ENCODE measurements around the gene NUDT19. TPM values are rescaled to one million over a fixed set of nuclear protein-coding genes. Genes with fewer than 3 reads are reported as not detected.
"Not testable (repeated sequence)": the region's sequence is repeated elsewhere in the genome, so short reads cannot be mapped to it uniquely, and the experiment has no call there.

The NUDT19 gene
- total RNA-seq, 1 donor from 2014 or later, result 6.8 TPM

DNA sequence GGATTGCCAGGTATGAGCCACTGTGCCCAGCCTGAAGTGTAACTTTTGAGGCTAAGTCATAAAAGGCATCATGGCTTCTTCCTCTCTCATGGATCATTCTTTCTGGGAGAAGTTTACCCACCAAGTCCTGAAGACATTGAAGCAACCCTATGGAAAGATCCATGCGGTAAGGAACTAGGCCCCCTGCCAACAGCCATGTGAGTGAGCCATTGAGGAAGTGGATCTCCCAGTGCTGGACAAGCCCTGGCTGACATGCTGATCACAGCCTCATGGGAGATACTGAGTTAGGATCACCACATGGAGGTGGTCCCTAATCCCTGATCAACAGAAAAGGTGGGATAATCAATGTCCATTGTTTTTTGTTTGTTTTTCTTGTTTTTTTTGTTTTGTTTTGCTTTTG, 3.3 kb upstream of the NUDT19 start:
- H3K4me3 Mint-ChIP-seq (ENCODE audit: unreplicated experiment), result no peak overlapping the region
- no peak for TF ChIP-seq CTCF (IDR thresholded peaks at IDR 0.05)
- H3K36me3 Mint-ChIP-seq (ENCODE audit: unreplicated experiment), result peaks cover 2% of the 10 kb centered on the region
- no peaks in the 10 kb centered on the region for H3K27me3 Mint-ChIP-seq (ENCODE audit: unreplicated experiment)
- DNase-seq (ENCODE audit: extremely low spot score, unreplicated experiment), result no peak
- no peak overlapping the region for H3K27ac Mint-ChIP-seq (ENCODE audit: unreplicated experiment)
- no peaks in the 10 kb centered on the region for H3K9me3 Mint-ChIP-seq (ENCODE audit: unreplicated experiment)
- peaks cover 14% of the 10 kb centered on the region for H3K4me1 Mint-ChIP-seq (ENCODE audit: unreplicated experiment)

DNA sequence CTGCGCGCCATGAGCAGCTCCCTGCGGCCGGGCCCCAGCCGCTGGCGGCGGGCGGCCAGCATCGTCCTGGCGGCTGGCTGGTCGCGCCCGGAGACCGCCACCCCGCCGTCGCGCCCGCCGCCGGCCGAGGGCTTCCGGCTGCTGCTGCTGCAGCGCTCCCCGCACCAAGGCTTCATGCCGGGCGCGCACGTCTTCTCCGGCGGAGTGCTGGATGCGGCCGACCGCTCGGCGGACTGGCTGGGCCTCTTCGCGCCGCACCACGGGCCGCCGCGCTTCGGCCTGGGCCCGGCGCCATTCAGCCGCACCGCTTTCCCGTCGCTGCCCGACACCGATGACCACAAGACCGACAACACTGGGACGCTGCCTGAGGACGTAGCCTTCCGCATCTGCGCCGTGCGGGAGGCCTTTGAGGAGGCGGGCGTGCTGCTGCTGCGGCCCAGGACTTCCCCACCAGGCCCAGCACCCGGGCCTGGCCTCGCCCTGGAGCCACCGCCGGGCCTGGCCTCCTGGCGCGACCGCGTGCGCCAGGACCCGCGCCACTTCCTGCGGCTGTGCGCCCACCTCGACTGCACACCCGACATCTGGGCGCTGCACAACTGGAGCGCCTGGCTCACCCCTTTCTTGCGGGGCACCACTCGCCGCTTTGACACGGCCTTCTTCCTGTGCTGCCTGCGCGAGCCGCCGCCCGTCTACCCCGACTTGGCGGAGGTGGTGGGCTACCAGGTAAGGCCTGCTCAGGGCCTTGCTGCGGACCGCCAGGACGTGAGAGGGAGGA, 518 bp downstream of the NUDT19 start:
- Mint-ChIP-seq H3K9me3 (ENCODE audit: unreplicated experiment) (no peaks in the 10 kb centered on the region), H3K27ac (ENCODE audit: unreplicated experiment) (peak overlapping the region; percentile 76), H3K4me1 (ENCODE audit: unreplicated experiment) (peaks cover 33% of the 10 kb centered on the region), H3K27me3 (ENCODE audit: unreplicated experiment) (no peaks in the 10 kb centered on the region), H3K4me3 (ENCODE audit: unreplicated experiment) (peak overlapping the region; percentile 77), H3K36me3 (ENCODE audit: unreplicated experiment) (peaks cover 3% of the 10 kb centered on the region)
- no peak for TF ChIP-seq CTCF (IDR thresholded peaks at IDR 0.05)
- no peak for DNase-seq (ENCODE audit: extremely low spot score, unreplicated experiment)

- no peaks in the 10 kb centered on the region for H3K9me3 Mint-ChIP-seq (ENCODE audit: unreplicated experiment)
- DNase-seq (ENCODE audit: extremely low spot score, unreplicated experiment), result no peak
- no peaks in the 10 kb centered on the region for H3K27me3 Mint-ChIP-seq (ENCODE audit: unreplicated experiment)
- H3K27ac Mint-ChIP-seq (ENCODE audit: unreplicated experiment), result peak overlapping the region; percentile 76
- H3K36me3 Mint-ChIP-seq (ENCODE audit: unreplicated experiment), result peaks cover 4% of the 10 kb centered on the region
- TF ChIP-seq CTCF (IDR thresholded peaks at IDR 0.05), result no peak
- peak overlapping the region; percentile 77 for H3K4me3 Mint-ChIP-seq (ENCODE audit: unreplicated experiment)
- H3K4me1 Mint-ChIP-seq (ENCODE audit: unreplicated experiment), result peaks cover 33% of the 10 kb centered on the region
Observed at GRCh38 chr19:32692727-32693061, 1.1 kb downstream of the NUDT19 start.

DNA sequence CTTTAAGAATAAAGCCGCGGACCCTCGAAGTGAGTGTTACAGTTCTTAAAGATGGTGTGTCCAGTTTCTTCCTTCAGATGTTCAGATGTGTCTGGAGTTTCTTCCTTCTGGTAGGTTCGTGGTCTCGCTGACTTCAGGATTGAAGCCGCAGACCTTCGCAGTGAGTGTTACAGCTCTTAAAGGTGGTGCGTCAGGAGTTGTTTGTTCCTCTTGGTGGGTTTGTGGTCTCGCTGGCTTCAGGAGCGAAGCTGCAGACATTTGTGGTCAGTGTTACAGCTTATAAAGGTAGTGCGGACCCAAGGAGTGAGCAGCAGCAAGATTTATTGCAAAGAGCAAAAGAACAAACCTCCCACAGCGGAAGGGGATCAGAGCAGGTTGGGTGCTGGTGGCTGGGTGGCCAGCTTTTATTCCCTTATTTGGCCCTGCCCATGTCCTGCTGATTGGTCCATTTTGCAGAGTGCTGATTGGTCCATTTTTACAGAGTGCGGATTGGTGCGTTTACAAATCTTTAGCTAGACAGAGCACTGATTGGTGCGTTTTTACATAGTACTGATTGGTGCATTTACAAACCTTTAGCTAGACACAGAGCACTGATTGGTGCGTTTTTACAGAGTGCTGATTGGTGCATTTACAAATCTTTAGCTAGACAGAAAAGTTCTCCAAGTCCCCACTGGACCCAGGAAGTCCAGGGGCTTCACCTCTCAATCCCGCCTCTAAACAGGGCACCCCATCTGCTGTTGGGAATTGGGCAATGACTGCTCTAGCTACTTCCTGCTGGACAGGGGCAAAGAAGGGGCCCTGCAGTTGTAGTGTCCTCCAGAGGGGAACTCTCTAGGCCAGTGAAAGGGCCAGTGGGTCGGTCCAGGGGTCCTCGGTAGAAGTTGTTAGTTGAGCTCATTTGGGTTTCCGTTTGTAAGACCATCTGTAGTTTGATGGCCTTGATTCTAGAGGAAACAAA, 1.8 kb downstream of the NUDT19 start:
- H3K36me3 Mint-ChIP-seq (ENCODE audit: unreplicated experiment); H3K9me3 Mint-ChIP-seq (ENCODE audit: unreplicated experiment); DNase-seq (ENCODE audit: extremely low spot score, unreplicated experiment); H3K27me3 Mint-ChIP-seq (ENCODE audit: unreplicated experiment): not testable (repeated sequence)
- H3K4me3 Mint-ChIP-seq (ENCODE audit: unreplicated experiment), result peak overlapping the region; percentile 77
- peak overlapping the region; percentile 76 for H3K27ac Mint-ChIP-seq (ENCODE audit: unreplicated experiment)
- H3K4me1 Mint-ChIP-seq (ENCODE audit: unreplicated experiment), result peaks cover 33% of the 10 kb centered on the region

DNA sequence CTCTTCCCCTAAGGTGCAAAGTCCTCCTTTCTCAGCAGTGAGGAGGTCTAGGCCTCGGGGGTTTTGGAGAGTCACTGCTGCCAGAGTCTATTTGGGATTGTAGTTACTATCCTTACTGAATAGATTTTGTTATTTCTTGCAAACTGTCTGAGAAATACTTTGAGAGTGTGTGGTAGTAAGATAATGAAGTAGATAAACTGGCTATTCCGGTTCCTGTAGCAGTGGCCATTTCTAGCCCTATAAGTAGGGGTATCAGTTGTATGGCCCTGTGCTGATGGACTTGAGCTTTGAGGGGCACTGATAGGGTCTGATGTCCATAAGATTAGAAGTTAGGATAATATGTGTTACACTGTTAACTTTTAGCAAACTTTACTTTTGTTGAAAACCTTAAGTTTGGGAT, 2.7 kb downstream of the NUDT19 start:
- peak overlapping the region; percentile 58 for H3K4me3 Mint-ChIP-seq (ENCODE audit: unreplicated experiment)

DNA sequence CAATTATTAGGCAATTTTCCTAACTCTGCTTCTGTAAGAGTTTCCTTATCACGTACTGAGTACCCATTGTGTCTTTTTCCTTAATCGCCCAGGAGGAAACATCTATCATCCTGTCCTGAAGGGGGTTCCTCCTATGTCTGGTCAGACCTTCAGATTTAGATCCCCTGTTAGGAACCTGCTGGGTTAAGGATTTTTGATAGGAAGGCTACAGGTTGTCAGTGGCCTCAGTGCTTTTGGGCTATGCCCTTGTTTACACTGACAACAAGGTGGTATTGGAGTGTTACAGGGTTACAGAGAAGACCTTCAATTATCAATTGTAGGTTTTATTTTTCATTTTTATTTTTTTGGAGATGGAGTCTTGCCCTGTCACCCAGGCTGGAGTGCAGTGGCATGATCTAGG, 3.2 kb downstream of the NUDT19 start:
- H3K9me3 Mint-ChIP-seq (ENCODE audit: unreplicated experiment); H3K4me3 Mint-ChIP-seq (ENCODE audit: unreplicated experiment); DNase-seq (ENCODE audit: extremely low spot score, unreplicated experiment); H3K27me3 Mint-ChIP-seq (ENCODE audit: unreplicated experiment); H3K27ac Mint-ChIP-seq (ENCODE audit: unreplicated experiment): not testable (repeated sequence)
- Mint-ChIP-seq H3K36me3 (ENCODE audit: unreplicated experiment) (peaks cover 12% of the 10 kb centered on the region), H3K4me1 (ENCODE audit: unreplicated experiment) (peaks cover 33% of the 10 kb centered on the region)

More for the DNA sequence above, 2.7 kb downstream of the NUDT19 start:
- not testable (repeated sequence) for H3K27me3 Mint-ChIP-seq (ENCODE audit: unreplicated experiment); H3K27ac Mint-ChIP-seq (ENCODE audit: unreplicated experiment); H3K9me3 Mint-ChIP-seq (ENCODE audit: unreplicated experiment); DNase-seq (ENCODE audit: extremely low spot score, unreplicated experiment)
- peaks cover 12% of the 10 kb centered on the region for H3K36me3 Mint-ChIP-seq (ENCODE audit: unreplicated experiment)
- H3K4me1 Mint-ChIP-seq (ENCODE audit: unreplicated experiment), result peaks cover 33% of the 10 kb centered on the region

- not testable (repeated sequence) for H3K27me3 Mint-ChIP-seq (ENCODE audit: unreplicated experiment); DNase-seq (ENCODE audit: extremely low spot score, unreplicated experiment); H3K9me3 Mint-ChIP-seq (ENCODE audit: unreplicated experiment); H3K27ac Mint-ChIP-seq (ENCODE audit: unreplicated experiment); H3K4me3 Mint-ChIP-seq (ENCODE audit: unreplicated experiment)
- peaks cover 12% of the 10 kb centered on the region for H3K36me3 Mint-ChIP-seq (ENCODE audit: unreplicated experiment)
- H3K4me1 Mint-ChIP-seq (ENCODE audit: unreplicated experiment), result peaks cover 33% of the 10 kb centered on the region
Observed at GRCh38 chr19:32695506-32695905, 3.9 kb downstream of the NUDT19 start.

DNA sequence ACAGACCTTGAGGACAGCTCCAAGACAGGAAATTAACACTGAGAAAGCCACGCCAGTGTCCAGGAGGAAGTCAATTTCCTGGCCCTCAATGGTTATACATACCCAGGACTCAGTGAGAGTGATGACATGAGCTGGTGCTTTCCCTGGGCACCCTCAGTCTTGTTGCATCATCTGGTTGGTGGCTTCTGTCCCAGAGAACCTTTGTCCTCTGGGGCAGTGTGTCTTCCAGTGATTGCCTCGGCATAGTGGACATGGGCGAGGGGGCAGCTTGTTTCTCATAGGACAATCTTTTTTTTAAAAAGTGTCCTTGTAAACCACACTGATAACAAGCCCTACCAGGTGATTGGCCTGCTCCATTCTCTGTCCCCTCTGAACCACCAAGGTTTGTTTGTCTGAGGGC, 5.2 kb downstream of the NUDT19 start:
- peaks cover 12% of the 10 kb centered on the region for H3K36me3 Mint-ChIP-seq (ENCODE audit: unreplicated experiment)
- H3K4me1 Mint-ChIP-seq (ENCODE audit: unreplicated experiment), result peaks cover 26% of the 10 kb centered on the region
- not testable (repeated sequence) for H3K27ac Mint-ChIP-seq (ENCODE audit: unreplicated experiment); H3K27me3 Mint-ChIP-seq (ENCODE audit: unreplicated experiment); H3K4me3 Mint-ChIP-seq (ENCODE audit: unreplicated experiment); DNase-seq (ENCODE audit: extremely low spot score, unreplicated experiment); H3K9me3 Mint-ChIP-seq (ENCODE audit: unreplicated experiment)

- H3K4me3 Mint-ChIP-seq (ENCODE audit: unreplicated experiment); H3K27ac Mint-ChIP-seq (ENCODE audit: unreplicated experiment); DNase-seq (ENCODE audit: extremely low spot score, unreplicated experiment); H3K9me3 Mint-ChIP-seq (ENCODE audit: unreplicated experiment); H3K4me1 Mint-ChIP-seq (ENCODE audit: unreplicated experiment); H3K27me3 Mint-ChIP-seq (ENCODE audit: unreplicated experiment): not testable (repeated sequence)
- peaks cover 21% of the 10 kb centered on the region for H3K36me3 Mint-ChIP-seq (ENCODE audit: unreplicated experiment)
Observed at GRCh38 chr19:32700129-32700528, 8.5 kb downstream of the NUDT19 start.
